ENCODE results near the gene TAS2R60.
"Not testable (repeated sequence)": the region's sequence is repeated elsewhere in the genome, so short reads cannot be mapped to it uniquely, and the experiment has no call there.

Gene TAS2R60

GRCh38 chr7:143479055-143479766, 36.0 kb downstream of the TAS2R60 start:
- no peak for FAIRE-seq

GRCh38 chr7:143480501-143480900, 37.2 kb downstream of the TAS2R60 start:
- FAIRE-seq: no peak

GRCh38 chr7:143484119-143484518, 40.9 kb downstream of the TAS2R60 start:
- FAIRE-seq: no peak

- no peak for FAIRE-seq
These were observed 41.8 kb downstream of the TAS2R60 start for GRCh38 chr7:143485094-143485493.

GRCh38 chr7:143485500-143485899, 42.2 kb downstream of the TAS2R60 start:
- no peak for FAIRE-seq

GRCh38 chr7:143486266-143486665, 43.0 kb downstream of the TAS2R60 start:
- not testable (repeated sequence) for FAIRE-seq

GRCh38 chr7:143487061-143487460, 43.8 kb downstream of the TAS2R60 start:
- FAIRE-seq: no peak

- FAIRE-seq: no peak
These were observed 44.3 kb downstream of the TAS2R60 start for GRCh38 chr7:143487566-143487965.

GRCh38 chr7:143490717-143491306, 47.6 kb downstream of the TAS2R60 start:
- FAIRE-seq: no peak

- FAIRE-seq: no peak
These were observed 48.8 kb downstream of the TAS2R60 start for GRCh38 chr7:143492043-143492471.

GRCh38 chr7:143492799-143493739, 49.8 kb downstream of the TAS2R60 start:
- FAIRE-seq: no peak

GRCh38 chr7:143493751-143494150, 50.5 kb downstream of the TAS2R60 start:
- FAIRE-seq: no peak
